Measurements from ENCODE around the gene ERCC4.

Gene ERCC4

GRCh38 chr16:13931845-13932244 is 11.9 kb downstream of the ERCC4 start:
- Histone ChIP-seq H3K4me1 (ENCODE audit: low read depth, poor library complexity, severe bottlenecking) (no peaks in the 10 kb centered on the region), H3K27me3 (ENCODE audit: insufficient read depth, low read depth) (no peaks in the 10 kb centered on the region), H3K4me3 (IDR thresholded peaks at IDR 0.05; ENCODE audit: insufficient read depth, low read depth, low read length) (no peak overlapping the region), H3K4me2 (no peak overlapping the region), H3K27ac (no peak overlapping the region), H4K20me1 (ENCODE audit: insufficient read depth) (no peaks in the 10 kb centered on the region), H2AFZ (ENCODE audit: low read depth) (no peak overlapping the region), H3K79me2 (ENCODE audit: insufficient read depth, low read depth) (no peaks in the 10 kb centered on the region), H3K9ac (no peak overlapping the region), H3K36me3 (ENCODE audit: insufficient read depth) (no peaks in the 10 kb centered on the region)
- no peak for TF ChIP-seq CTCF (conservative IDR thresholded peaks at IDR 0.05; ENCODE audit: low read depth, low read length)

GRCh38 chr16:13935408-13935807 is 15.5 kb downstream of the ERCC4 start:
- no peak overlapping the region for H3K4me2 ChIP-seq
- H3K36me3 ChIP-seq (ENCODE audit: insufficient read depth) = no peaks in the 10 kb centered on the region
- H3K27me3 ChIP-seq (ENCODE audit: insufficient read depth, low read depth) = no peaks in the 10 kb centered on the region
- no peak overlapping the region for H2AFZ ChIP-seq (ENCODE audit: low read depth)
- H3K9ac ChIP-seq = no peak overlapping the region
- no peaks in the 10 kb centered on the region for H3K4me1 ChIP-seq (ENCODE audit: low read depth, poor library complexity, severe bottlenecking)
- H3K27ac ChIP-seq = no peak overlapping the region
- H3K4me3 ChIP-seq (IDR thresholded peaks at IDR 0.05; ENCODE audit: insufficient read depth, low read depth, low read length) = no peak overlapping the region
- no peaks in the 10 kb centered on the region for H3K79me2 ChIP-seq (ENCODE audit: insufficient read depth, low read depth)
- H4K20me1 ChIP-seq (ENCODE audit: insufficient read depth) = no peaks in the 10 kb centered on the region
- peak; percentile 72 for TF ChIP-seq CTCF (conservative IDR thresholded peaks at IDR 0.05; ENCODE audit: low read depth, low read length)

GRCh38 chr16:13936155-13936554 is 16.2 kb downstream of the ERCC4 start:
- no peak overlapping the region for H3K4me2 ChIP-seq
- no peaks in the 10 kb centered on the region for H3K4me1 ChIP-seq (ENCODE audit: low read depth, poor library complexity, severe bottlenecking)
- H3K79me2 ChIP-seq (ENCODE audit: insufficient read depth, low read depth) = no peaks in the 10 kb centered on the region

GRCh38 chr16:13936596-13937081 is 16.7 kb downstream of the ERCC4 start:
- no peak overlapping the region for H3K27ac ChIP-seq
- H4K20me1 ChIP-seq (ENCODE audit: insufficient read depth) = no peaks in the 10 kb centered on the region
- no peak for TF ChIP-seq CTCF (conservative IDR thresholded peaks at IDR 0.05; ENCODE audit: low read depth, low read length)
- no peak overlapping the region for H2AFZ ChIP-seq (ENCODE audit: low read depth)
- H3K36me3 ChIP-seq (ENCODE audit: insufficient read depth) = no peaks in the 10 kb centered on the region
- H3K4me2 ChIP-seq = no peak overlapping the region
- no peaks in the 10 kb centered on the region for H3K4me1 ChIP-seq (ENCODE audit: low read depth, poor library complexity, severe bottlenecking)
- H3K9ac ChIP-seq = no peak overlapping the region
- no peaks in the 10 kb centered on the region for H3K27me3 ChIP-seq (ENCODE audit: insufficient read depth, low read depth)
- no peaks in the 10 kb centered on the region for H3K79me2 ChIP-seq (ENCODE audit: insufficient read depth, low read depth)
- no peak overlapping the region for H3K4me3 ChIP-seq (IDR thresholded peaks at IDR 0.05; ENCODE audit: insufficient read depth, low read depth, low read length)

More at GRCh38 chr16:13936155-13936554, 16.2 kb downstream of the ERCC4 start:
- Histone ChIP-seq H3K4me3 (IDR thresholded peaks at IDR 0.05; ENCODE audit: insufficient read depth, low read depth, low read length) (no peak overlapping the region), H3K27ac (no peak overlapping the region), H3K9ac (no peak overlapping the region), H2AFZ (ENCODE audit: low read depth) (no peak overlapping the region), H3K36me3 (ENCODE audit: insufficient read depth) (no peaks in the 10 kb centered on the region), H3K27me3 (ENCODE audit: insufficient read depth, low read depth) (no peaks in the 10 kb centered on the region), H4K20me1 (ENCODE audit: insufficient read depth) (no peaks in the 10 kb centered on the region)
- TF ChIP-seq CTCF (conservative IDR thresholded peaks at IDR 0.05; ENCODE audit: low read depth, low read length) = no peak
